Tibial artery (tissue), 4 donors: ENCODE measurements around the gene MAN2A2.

ENCODE experiments used
- DNase-seq, 2 donors: peaks; one replicate each; pipeline ENCODE4 v3.0.0-alpha.2; 2019
- H3K27ac ChIP-seq, 2 donors: fragments of 200-600 bp; sonication (generic) in 1 of 2; 1 replicate in 1 of 2; 2 replicates in 1 of 2; pipeline ENCODE4 v1.5.1; 2018 to 2019; ENCODE audit warnings: mild to moderate bottlenecking in 1 of 2
- H3K27me3 ChIP-seq, 2 donors: fragments of 200-600 bp; sonication (generic) in 1 of 2; one replicate each; pipeline versions ENCODE4 v1.5.1 to v1.6.0; 2016 to 2019
- H3K36me3 ChIP-seq, 3 donors: fragments of 200-600 bp; sonication (generic) in 2 of 3; one replicate each; pipeline ENCODE4 v1.5.1; 2016 to 2019; ENCODE audit warnings: mild to moderate bottlenecking in 2 of 3
- H3K4me1 ChIP-seq, 4 donors: fragments of 200-600 bp; sonication (generic) in 2 of 4; 1 replicate in 3 of 4; 2 replicates in 1 of 4; pipeline ENCODE4 v1.5.1; 2016 to 2019
- H3K4me3 ChIP-seq, 2 donors: fragments of 200-600 bp; sonication (generic) in 1 of 2; 1 replicate in 1 of 2; 2 replicates in 1 of 2; pipeline ENCODE4 v1.5.1; 2018 to 2019; ENCODE audit warnings: mild to moderate bottlenecking in 2 of 2
- H3K9me3 ChIP-seq, 3 donors: fragments of 200-600 bp; sonication (generic) in 1 of 3; one replicate each; pipeline ENCODE4 v1.5.1; 2016 to 2019
- intact Hi-C: fragments of 100-400 bp; cut with DNase I; formaldehyde crosslinking; loops from one replicate; pipeline ENCODE4 v1.15.0; 2023; ENCODE audit warnings: low total_unique reads
- TF ChIP-seq, protein P1 (sequence below), 2 experiments: fragments of 200-600 bp in 1 of 2; fragments of 450-650 bp in 1 of 2; IDR thresholded peaks; one replicate each; pipeline ENCODE4 v1.5.1; 2017 to 2019; ENCODE audit warnings: antibody characterized with exemption in 2 of 2, mild to moderate bottlenecking in 1 of 2, moderate library complexity in 1 of 2

MAN2A2 gene

DNA sequence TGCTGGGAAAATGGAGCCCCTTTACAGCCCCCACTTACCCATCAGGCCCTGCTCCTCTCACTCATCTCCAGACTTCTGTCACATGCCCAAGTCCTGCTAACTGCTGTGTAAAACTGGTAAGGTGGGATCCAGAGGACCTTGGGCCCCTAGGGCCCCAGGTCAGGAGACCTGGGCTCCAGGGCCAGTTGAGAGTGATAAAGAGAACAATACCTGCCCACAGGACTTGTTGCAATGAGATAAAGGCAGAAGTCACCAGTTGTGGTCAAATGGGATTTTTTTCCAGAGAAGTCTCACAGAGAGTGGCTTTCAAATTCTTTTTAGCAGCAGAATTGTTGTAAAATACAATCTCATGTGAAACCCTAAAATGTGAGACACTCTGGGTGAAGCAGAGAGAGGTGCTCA lies 34.0 kb upstream of the MAN2A2 start:
- intact Hi-C loops: no loop called here
- H3K4me1 ChIP-seq: peaks cover 0 to 42% (median 36%) of the 10 kb centered on the region in 4 donors
- DNase-seq: no peak
- H3K4me3 ChIP-seq: no peak overlapping the region
- TF ChIP-seq, protein P1, sequence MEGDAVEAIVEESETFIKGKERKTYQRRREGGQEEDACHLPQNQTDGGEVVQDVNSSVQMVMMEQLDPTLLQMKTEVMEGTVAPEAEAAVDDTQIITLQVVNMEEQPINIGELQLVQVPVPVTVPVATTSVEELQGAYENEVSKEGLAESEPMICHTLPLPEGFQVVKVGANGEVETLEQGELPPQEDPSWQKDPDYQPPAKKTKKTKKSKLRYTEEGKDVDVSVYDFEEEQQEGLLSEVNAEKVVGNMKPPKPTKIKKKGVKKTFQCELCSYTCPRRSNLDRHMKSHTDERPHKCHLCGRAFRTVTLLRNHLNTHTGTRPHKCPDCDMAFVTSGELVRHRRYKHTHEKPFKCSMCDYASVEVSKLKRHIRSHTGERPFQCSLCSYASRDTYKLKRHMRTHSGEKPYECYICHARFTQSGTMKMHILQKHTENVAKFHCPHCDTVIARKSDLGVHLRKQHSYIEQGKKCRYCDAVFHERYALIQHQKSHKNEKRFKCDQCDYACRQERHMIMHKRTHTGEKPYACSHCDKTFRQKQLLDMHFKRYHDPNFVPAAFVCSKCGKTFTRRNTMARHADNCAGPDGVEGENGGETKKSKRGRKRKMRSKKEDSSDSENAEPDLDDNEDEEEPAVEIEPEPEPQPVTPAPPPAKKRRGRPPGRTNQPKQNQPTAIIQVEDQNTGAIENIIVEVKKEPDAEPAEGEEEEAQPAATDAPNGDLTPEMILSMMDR (IDR thresholded peaks at IDR 0.05): no peak
- H3K27ac ChIP-seq: peak overlapping the region; percentile 97 to 98
- no peaks in the 10 kb centered on the region for H3K36me3 ChIP-seq
- no peaks in the 10 kb centered on the region for H3K27me3 ChIP-seq
- H3K9me3 ChIP-seq: no peaks in the 10 kb centered on the region

DNA sequence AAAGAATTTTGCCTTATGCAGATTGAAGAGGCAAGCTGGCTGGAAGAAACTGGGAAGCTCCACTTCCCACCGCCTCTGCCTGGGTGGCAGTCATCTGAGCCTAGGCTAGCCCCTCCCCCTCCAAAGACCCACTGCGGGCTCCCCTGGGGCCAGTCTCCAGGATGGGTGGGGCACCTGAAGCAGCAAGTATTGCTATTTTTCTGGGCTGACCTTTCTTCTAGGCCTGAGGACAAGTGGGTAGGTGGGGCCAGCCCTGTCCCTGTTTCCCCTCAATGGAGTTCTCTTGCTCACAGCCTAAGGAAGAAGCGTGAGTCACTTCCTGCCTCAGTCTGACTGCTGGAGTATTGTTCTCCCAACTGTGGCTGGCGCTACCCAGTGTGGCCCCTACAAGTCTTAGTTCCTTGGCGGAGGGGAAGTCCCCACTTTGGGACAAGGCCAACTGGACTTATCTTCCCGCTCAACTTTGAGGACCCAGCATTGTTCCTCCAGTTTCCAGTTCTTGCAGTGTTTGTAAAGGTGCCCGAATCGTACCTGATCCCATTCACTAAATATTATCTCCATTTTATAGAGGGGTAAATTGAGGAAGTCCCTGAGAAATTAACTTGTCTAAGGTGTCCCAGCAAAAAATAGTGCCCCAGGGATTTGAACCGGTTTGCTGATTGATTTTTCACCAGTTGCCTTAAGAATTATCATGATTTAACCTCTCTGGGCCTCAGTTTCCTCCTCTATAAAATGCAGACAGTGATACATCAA lies 33.3 kb upstream of the MAN2A2 start:
- Histone ChIP-seq H3K36me3 (no peaks in the 10 kb centered on the region), H3K9me3 (no peaks in the 10 kb centered on the region), H3K4me1 (peaks cover 0 to 45% (median 41%) of the 10 kb centered on the region in 4 donors), H3K27ac (peak overlapping the region; percentile 97 to 98), H3K27me3 (no peaks in the 10 kb centered on the region), H3K4me3 (peak overlapping the region in 1 of 2 donors; percentile 87)
- TF ChIP-seq, protein P1 (IDR thresholded peaks at IDR 0.05): no peak
- intact Hi-C loops: loop anchor here (5.0 kb wide), 2 partner anchors 63 to 152 kb away; partner anchors contain the start of genes BLM and HDDC3
- DNase-seq: peak; percentile 85 to 90

DNA sequence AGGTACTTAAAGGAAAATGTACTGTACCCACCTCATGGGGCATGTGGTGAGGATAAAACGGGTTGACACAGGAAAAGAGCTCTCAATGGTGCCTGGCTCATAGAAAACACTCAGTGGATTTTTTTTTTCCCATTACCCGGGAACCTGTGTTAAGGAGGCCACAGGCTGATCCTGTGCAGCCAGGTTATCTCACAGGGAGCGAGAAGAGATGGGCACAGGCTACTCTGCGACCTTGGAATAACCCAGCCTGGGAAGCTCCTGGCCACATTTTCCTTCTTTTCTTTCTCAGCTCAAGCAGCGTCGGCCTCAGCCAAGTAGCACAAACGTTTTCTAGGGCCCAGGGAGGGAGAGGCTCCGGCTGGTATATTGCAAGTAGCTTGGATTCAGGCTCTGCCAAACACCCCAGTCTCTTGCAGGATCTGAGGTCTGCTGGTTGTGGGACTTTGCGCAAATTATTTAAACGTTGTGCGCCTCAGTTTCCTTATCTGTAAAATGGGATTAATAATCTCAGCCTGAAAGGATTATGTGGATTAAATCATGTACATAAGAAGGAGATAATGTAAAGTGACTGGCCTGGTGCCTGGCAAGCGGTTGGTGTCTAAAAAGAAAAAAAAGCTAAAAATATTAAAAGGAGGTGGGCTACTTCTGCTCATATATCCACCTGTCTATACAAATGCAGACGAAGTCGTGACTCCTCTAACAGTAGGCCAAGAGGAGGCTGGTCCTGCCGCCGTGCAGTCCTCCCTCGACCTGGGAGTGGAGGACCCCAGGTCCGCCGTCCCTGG lies 32.6 kb upstream of the MAN2A2 start:
- Histone ChIP-seq H3K9me3 (no peaks in the 10 kb centered on the region), H3K27ac (peak overlapping the region; percentile 97 to 98), H3K4me3 (peak overlapping the region; percentile 78 to 87), H3K4me1 (peaks cover 0 to 45% (median 41%) of the 10 kb centered on the region in 4 donors), H3K36me3 (peaks cover 0 to 2% (median 0%) of the 10 kb centered on the region in 3 donors), H3K27me3 (no peaks in the 10 kb centered on the region)
- no peak for DNase-seq
- TF ChIP-seq, protein P1 (IDR thresholded peaks at IDR 0.05): no peak
- intact Hi-C loops: loop anchor here (5.0 kb wide), 2 partner anchors 62 to 153 kb away; partner anchors contain the start of genes BLM and HDDC3

DNA sequence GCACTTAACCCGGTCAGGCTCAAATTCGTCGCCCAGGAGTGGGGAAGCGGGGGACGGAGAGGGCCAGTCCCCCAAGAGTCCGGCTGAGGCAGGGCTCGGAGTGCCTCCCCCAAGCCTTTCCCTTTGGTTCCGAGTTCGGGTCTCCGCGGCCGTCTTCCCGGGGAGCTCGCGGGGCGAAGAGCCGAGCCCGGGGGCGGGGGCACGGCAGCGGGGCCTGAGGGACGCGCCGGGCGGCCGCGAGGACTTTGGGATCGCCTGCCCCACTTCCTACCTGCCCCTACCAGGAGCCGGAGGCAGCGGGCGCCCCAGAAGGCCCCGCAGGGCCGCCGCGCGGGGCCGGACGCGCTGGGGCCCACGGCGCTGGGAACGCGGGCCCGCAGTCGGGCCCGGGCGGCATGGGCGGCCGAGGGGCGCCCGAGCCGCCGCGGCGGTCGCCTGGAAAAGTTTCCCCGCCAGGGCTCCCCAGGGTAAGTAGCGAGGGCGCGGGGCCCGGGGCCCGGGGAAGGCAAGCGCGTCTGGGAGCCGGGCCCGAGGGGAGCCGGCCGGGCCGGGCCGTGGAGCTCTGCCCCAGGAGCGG lies 31.9 kb upstream of the MAN2A2 start:
- intact Hi-C loops: loop anchor here (5.0 kb wide), 2 partner anchors 61 to 154 kb away; partner anchors contain the start of genes BLM and HDDC3
- H3K36me3 ChIP-seq: peaks cover 5 to 9% (median 7%) of the 10 kb centered on the region in 3 donors
- no peaks in the 10 kb centered on the region for H3K27me3 ChIP-seq
- peak overlapping the region; percentile 97 to 98 for H3K27ac ChIP-seq
- DNase-seq: no peak
- H3K9me3 ChIP-seq: no peaks in the 10 kb centered on the region
- H3K4me3 ChIP-seq: peak overlapping the region; percentile 78 to 87
- TF ChIP-seq, protein P1 (IDR thresholded peaks at IDR 0.05): no peak
- H3K4me1 ChIP-seq: peaks cover 0 to 45% (median 41%) of the 10 kb centered on the region in 4 donors

DNA sequence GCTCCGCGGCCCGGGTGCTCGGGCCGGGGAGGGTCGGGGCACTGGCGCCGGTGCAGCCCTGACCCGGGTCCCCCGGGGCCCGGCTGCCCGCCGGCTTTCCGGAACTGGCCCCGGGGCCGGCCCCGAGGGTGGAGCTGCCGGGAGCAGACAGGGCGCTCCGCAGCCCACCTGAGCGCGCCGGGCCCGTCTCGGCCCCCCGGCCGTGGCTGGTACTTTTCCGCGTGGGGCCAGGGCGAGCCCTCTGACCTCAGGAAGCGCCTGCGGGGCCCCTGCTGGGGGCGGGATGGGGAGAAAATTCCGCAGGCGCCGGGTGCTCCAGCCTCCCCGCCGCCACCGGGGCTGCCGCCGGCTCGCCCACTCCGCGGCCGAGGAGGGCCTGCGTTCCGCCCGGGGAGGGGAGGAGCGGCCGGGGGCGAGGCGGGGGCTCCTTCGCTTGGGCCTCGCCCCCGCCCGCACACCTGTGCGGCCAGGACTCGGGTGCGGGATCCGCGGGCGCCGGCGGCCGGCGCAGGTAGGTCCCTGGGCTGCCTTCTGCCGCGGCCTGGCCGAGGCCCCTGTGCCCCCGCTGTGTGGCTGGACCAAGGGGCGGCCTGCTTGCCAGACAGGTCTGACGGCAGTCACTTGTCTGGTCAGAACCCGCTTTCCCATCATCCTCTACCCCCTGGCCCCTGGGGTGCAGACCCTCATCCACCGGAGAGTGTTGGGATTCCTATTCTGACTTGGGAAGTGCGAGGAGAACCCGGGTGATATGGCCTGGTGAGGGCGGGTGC lies 31.2 kb upstream of the MAN2A2 start:
- intact Hi-C loops: loop anchor here (5.0 kb wide), 2 partner anchors 60 to 155 kb away; partner anchors contain the start of genes BLM and HDDC3
- peak overlapping the region; percentile 97 to 98 for H3K27ac ChIP-seq
- peaks cover 12 to 15% (median 13%) of the 10 kb centered on the region in 3 donors for H3K36me3 ChIP-seq
- TF ChIP-seq, protein P1 (IDR thresholded peaks at IDR 0.05): no peak
- peaks cover 0 to 45% (median 41%) of the 10 kb centered on the region in 4 donors for H3K4me1 ChIP-seq
- H3K4me3 ChIP-seq: peak overlapping the region; percentile 78 to 87
- no peaks in the 10 kb centered on the region for H3K9me3 ChIP-seq
- DNase-seq: no peak
- no peaks in the 10 kb centered on the region for H3K27me3 ChIP-seq
